GM12801 (cell line): ENCODE measurements around the gene SLC27A2.

Source experiments
- TF ChIP-seq, protein P1 (sequence below): IDR thresholded peaks from one replicate; pipeline ENCODE4 v1.5.1; 2011; ENCODE audit warnings: control low read depth; ENCODE audit not compliant: insufficient read length; ENCODE audit errors: extremely low read depth

Gene SLC27A2

GRCh38 chr15:50150349-50150748, 31.6 kb upstream of the SLC27A2 start:
- TF ChIP-seq, protein P1, sequence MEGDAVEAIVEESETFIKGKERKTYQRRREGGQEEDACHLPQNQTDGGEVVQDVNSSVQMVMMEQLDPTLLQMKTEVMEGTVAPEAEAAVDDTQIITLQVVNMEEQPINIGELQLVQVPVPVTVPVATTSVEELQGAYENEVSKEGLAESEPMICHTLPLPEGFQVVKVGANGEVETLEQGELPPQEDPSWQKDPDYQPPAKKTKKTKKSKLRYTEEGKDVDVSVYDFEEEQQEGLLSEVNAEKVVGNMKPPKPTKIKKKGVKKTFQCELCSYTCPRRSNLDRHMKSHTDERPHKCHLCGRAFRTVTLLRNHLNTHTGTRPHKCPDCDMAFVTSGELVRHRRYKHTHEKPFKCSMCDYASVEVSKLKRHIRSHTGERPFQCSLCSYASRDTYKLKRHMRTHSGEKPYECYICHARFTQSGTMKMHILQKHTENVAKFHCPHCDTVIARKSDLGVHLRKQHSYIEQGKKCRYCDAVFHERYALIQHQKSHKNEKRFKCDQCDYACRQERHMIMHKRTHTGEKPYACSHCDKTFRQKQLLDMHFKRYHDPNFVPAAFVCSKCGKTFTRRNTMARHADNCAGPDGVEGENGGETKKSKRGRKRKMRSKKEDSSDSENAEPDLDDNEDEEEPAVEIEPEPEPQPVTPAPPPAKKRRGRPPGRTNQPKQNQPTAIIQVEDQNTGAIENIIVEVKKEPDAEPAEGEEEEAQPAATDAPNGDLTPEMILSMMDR: no peak

- TF ChIP-seq, protein P1: no peak
These were observed 31.1 kb upstream of the SLC27A2 start for GRCh38 chr15:50150851-50151250.

- TF ChIP-seq, protein P1: no peak
These were observed 30.5 kb upstream of the SLC27A2 start for GRCh38 chr15:50151476-50151875.

- TF ChIP-seq, protein P1: no peak
These were observed 18.9 kb upstream of the SLC27A2 start for GRCh38 chr15:50162969-50163718.

- TF ChIP-seq, protein P1: no peak
These were observed 18.1 kb upstream of the SLC27A2 start for GRCh38 chr15:50163719-50164410.

DNA sequence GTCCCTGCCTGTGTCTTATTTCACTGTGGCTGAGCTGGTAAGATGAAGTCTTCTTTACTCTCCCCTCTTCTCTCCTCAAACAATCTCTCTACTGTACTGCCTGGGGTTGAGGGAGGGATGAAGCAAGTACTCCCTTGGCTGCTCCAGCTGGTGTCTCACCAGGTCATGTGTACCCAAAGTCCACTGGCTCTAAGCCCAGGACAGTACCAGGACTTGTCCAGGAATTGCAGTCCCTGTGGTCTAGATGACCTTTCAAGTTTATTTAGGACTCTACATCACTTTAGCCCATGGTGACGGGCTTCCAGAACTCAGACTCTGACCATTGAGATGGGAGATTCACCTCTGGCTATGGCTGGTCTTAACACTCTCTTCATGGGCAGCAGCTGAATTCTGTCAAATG, 17.5 kb upstream of the SLC27A2 start:
- TF ChIP-seq, protein P1: no peak

GRCh38 chr15:50166216-50166615, 15.8 kb upstream of the SLC27A2 start:
- TF ChIP-seq, protein P1: no peak
